ENCODE data around the gene C11orf54.
"Not testable (repeated sequence)": the region's sequence is repeated elsewhere in the genome, so short reads cannot be mapped to it uniquely, and the experiment has no call there.

The C11orf54 gene

DNA sequence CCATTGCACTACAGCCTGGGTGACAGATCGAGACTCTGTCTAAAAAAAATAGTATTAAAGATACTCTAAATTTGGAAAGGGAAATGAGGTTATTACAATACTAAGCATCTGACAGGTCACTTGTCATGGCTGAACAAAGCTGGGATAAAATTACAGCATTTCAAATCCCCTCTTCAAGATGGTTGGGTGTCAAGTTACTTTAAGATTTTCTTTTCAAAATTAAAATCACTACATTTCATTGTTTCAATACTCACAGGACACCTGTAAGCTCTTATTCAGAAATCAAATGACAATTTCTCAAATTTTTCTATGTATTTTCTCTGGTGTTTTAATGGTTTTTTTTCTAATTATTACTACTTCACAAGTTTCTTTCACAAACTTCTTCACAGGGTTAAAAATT is 5.8 kb upstream of the C11orf54 start:
- no peak for DNase-seq

DNA sequence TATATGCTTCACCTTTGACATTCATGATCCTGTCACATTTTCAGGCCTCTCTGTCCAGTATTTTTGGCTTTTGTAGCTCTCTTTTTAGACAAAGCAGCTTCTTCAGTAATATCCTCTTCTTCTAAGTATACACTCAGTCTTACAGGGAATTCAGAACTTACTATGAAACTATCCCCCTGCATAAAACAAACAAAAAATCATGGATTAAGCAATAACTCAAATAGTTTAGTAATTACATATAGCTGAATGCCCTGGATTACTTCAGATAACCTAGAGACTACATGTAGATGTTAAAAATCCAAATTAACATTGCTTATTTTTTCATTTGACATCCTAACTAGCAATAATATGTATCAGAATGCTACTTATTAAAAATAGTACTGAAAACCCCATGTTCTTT is 5.3 kb upstream of the C11orf54 start:
- DNase-seq = no peak

DNA sequence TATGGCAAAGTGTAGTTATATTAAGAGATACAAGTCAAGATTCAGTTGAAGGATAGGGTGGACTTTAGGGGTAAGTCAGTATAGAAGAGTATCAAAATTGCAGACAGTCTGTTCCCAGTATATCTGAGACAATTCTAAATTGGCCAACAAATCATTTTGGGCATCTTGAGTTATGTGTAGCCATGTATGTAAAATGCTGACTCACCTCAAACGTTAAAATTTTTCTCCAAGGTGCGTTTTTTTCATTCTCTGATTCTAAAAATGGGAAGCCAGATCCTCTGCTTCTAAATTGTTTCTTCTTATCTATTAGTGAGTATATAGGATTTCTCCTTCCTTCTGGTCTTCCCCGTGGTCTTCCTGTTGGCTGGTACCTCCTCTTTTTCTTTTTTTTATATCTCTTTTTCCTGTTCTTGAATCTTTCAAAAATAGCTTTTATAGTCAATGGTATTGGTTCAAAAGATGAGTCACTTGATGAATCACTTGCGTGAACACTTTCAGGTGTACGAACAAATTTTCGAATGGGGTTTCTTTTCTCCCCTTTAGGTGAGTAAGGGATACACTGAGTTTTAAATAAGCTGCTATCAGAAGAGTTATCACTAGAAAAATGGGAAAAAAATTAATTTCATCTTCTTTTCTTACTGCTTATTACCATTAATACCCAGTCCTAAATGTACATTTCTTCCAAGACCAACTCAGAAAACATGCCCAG is 3.4 kb upstream of the C11orf54 start:
- DNase-seq = peak; percentile 69

DNA sequence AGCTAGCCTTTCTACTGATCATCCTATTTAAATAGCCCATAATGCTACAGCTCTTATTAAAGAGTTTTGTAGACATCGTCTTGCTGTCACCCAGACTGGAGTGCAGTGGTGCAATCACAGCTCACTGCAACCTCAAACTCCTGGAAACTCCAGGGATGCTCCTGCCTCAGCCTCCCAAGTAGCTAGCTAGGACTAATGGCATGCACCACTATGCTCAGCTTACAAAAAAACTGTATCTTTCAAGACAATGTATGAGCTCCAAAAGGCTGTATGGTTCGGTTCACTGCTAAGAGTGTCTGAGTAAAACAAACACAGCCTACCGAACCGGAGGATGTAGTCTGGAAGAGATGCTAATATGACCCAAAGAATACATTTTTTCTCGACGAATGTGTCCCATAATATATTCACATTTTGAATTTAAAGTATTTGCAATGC is 2.8 kb upstream of the C11orf54 start:
- DNase-seq = no peak

DNA sequence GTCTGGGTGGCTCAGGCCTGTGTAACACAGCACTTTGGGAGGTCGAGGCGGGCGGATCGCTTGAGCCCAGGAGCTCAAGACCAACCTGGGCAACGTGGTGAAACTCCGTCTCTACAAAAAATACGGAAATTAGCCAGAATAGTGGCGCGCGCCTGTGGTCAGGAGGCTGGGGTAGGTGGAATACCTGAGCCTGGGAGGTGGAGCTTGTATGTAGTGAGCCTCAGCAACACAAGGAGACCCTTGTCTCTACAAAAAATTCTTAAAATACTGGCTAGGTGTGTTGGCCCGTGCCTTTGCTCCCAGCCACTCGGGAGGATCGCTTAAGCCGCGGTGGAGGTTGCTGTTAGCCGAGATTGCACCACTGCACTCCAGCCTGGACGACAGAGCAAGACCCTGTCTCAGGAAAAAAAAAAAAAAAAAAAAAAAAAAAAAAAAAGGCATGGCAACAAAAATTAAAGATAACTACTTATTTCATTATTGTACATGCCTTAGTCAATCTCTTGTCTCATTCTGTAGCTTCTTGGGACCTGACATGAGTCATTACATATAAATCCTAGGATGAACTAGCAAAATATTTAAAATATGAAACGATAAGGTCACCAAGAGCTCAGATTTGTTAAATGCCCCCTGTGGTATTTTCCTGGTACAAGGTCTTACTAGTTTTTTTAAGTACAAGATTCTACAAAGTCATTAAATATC is 1.3 kb upstream of the C11orf54 start:
- DNase-seq = peak; percentile 70

DNA sequence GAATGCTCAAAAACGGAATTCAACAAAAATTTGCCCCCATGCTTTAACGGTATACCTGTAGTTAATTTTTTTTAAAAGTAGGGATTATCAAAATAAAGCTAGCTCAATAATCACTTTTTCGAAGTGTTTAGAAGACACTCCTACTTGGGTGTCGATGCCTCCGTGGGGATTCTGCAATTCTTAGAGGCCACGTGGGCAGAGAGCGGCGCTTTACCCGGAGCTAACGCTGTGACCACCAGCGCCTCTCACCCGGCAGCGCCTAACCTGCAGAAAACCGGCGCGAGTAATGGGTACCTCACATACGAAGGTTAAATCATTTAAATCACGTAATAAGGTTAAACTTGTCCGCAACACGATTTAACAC is 760 bp upstream of the C11orf54 start:
- DNase-seq = peak; percentile 75

DNA sequence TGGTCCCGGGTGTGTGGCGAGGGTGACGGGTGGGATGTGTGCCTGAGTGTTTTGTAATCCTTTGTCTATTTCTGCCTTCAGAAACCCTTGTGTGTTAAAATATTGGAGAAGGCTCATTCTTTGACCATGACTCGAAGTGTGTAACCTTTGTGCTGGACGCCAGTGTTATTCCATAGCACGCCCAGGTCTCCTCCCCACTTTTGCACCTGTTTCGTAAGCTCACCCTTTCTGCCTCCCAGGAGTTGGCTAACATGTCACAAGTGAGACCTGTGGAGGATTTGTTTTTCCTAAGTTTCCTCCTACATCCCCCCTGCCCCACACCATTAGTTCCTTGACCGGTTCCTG is 382 bp downstream of the C11orf54 start:
- no peak for DNase-seq

DNA sequence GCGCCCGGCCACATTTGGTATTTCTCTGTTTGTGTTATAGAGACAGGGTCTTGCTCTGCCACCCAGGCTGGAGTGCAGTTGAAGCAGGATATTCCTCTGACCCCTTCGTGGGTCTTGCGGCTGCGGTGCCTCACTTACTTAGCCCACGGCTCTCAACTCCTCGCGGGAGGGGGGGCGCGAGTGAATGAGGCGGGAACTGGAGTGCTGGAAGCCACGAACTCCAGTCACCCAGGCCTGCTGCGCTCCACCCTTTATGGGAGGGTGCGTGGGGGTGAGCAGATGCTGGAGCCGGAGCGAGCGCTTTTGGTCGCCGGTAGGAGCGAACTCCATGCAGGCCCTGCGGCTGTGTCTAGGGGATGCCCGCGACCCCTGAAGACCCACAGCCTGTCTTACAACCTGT is 1.8 kb downstream of the C11orf54 start:
- no peak for DNase-seq

DNA sequence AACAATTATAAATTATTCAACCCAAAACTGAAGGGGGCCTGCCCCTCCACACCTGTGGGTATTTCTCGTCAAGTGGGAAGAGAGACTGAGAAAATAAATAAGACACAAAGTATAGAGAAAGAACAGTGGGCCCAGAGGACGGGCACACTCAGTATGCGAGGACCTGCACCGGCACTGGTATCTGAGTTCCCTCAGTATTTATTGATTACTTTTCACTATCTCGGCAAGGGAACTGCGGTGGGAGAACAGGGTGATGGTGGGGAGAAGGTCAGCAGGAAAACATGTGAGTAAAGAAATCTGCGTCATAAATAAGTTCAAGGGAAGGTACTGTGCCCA is 3.2 kb downstream of the C11orf54 start:
- DNase-seq = no peak

DNA sequence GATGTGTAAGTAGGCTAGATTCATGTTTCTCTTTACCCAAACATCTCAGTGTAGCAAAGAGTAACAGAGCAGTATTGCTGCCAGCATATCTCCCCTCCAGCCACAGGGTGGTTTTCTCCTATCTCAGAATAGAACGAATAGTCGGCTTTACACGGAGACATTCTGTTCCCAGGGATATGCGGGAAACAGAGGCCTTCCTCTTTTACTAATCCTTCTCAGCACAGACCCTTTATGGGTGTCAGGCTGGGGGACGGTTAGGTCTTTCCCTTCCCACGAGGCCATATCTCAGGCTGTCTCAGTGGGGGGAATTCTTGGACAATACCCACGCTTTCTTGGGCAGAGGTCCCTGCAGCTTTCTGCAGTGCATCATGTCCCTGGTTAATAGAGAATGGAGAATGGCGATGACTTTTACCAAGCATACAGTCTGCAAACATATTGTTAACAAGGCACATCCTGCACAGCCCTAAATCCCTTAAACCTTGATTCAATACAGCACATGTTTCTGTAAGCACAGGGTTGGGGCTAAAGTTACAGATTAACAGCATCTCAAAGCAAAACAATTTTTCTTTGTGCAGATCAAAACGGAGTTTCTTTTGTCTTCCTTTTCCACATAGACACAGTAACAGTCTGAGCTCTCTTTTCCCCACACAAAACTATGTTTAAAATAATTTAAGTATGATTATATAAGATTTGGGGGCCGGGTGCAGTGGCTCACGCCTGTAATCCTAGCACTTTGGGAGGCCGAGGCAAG is 3.7 kb downstream of the C11orf54 start:
- not testable (repeated sequence) for DNase-seq

DNA sequence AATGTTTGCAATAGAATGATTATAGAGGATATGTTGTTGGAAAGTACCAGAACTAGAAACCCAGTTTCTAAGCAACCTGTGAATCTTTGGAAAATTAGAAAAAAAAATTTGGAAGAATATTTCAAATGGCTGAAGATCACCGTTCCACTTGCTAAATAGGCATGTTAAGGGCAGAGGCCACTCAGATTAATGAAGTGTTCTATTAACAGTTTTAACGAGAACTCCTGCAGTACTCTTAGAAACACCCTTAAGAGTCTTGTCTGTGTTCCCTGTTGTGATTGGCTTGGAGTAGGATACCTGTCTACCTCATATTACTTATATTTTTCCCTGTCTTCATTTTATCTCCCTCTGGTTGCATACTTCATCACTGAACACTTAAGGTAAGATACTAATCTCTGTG is 4.6 kb downstream of the C11orf54 start:
- DNase-seq = no peak

DNA sequence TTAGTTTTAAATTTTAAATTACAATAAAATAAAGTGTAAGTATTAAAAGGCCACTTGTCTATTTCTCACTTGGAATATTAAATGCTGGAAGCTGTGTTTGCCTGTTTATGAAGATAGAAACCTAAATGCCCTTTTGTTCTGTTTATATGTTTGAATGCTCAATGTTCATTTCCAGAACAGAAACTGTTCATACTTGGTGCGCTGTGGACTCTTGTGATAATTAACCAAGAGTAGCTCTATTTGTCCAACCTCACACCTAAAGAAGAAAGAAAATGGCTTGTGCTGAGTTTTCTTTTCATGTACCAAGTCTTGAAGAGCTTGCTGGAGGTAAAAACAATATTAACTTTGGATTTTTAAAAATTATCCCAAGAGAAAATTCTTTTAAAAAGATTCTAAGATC is 5.7 kb downstream of the C11orf54 start:
- no peak for DNase-seq

DNA sequence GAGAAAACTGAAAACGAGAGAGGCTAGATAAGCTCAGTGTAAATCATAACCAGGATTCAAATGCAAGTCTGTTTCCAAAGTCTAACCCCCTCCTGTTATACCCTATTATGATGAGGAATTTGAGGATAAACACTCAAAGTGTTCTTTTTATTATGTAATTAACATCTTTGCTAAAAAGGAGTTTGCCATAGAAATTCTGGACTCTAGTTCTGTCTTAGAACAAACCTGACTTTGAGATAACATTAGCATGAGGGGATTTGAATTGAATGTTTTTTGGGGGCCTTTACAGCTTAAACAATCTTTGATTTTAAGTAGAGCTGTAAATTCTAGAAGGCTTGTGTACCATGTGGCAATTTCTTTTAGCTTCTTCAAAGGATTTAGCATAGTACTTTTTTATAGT is 9.5 kb downstream of the C11orf54 start:
- DNase-seq = no peak

DNA sequence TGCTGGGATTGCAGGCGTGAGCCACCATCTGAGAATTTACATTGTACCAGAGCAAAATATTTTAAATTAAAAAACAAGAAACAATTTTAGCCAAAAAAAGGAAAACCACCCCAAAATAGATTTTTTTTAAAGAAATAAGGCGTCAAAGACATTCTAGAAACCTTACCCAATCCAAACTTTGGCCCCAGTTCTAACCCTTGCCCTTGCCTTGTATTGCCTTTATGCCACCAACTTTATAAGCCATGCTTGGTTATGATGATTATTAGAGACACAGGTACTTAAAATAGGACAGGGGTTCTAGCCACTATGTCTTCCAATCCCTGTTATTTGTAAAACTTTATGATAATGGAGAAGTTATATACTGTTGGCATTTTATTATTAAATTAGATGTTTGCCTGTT is 11.8 kb downstream of the C11orf54 start:
- no peak for DNase-seq

DNA sequence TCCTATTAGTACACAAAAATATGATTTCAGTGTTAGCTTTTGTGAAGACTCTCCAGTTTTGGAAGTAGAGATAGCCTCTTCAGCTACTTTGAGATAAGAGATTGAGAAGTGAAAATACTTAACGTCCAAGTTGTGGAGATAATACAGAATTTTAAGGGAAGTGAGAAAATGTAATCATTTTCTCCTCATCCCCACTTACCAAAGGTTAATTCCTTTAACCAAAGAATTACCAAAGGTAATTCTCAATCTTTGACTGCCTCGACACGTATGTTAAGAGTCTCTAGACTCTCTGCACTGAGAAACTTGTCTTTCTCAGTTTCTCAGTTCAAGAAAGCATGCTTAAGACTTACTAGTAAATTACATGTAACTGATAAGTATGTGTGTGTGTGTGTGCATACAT is 15.3 kb downstream of the C11orf54 start:
- DNase-seq = no peak

DNA sequence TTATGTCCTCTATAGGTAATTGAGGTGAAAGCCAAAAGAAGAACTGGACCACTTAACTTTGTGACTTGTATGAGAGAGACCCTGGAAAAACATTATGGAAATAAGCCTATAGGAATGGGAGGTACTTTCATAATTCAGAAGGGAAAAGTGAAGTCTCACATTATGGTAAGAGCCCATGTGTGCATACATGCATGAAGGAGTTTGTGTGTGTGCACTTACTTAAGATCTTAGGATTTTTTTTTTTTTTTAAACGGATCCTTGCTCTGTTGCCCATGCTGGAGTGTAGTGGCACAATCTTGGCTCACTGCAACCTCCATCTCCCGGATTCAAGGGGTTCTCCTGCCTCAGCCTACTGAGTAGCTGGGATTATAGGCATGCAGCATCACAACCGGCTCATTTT is 15.8 kb downstream of the C11orf54 start:
- no peak for DNase-seq

DNA sequence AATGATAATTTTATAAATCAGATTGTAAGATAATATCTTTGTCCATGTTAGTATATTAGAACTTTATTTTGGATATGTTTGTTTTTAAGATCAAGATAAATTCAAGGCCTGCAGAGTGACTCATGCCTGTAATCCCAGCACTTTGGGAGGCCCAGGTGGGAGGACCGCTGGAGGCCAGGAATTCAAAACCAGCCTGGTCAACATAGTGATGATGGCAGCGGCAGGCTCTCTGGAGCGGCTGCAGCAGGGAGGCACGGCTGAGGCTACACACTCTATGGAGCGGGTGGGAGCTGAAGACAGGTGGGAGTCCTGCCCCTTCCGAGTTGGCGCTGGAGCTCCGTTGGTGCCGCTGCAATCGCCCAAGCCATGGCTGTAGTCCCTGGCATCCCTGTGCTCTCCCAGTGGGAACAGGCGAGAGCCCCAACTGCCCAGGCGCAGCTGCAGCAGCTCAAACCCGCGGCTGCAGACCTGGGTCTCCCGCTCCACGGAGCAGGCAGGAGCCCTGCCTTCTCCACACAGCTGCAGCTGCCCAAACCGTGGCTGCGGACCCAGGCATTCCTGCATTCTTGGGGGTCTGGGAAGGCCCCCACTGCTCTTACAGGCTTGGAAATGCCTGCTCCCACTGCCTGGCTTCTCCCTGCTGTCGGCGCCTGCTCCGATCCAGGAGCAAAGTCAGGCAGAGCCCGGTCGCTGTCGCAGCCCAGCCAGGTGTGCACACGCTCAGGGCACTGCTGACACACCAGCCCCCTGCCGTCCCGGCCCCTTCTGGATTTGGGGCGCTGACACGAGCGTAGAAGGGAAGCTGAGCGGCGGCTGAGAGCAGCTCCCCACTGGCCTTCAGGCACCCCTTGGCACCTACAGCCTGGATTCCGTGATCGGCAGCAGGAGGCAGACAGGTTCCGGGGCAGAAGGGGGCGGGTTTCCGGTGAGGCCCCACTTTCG is 16.7 kb downstream of the C11orf54 start:
- no peak for DNase-seq

DNA sequence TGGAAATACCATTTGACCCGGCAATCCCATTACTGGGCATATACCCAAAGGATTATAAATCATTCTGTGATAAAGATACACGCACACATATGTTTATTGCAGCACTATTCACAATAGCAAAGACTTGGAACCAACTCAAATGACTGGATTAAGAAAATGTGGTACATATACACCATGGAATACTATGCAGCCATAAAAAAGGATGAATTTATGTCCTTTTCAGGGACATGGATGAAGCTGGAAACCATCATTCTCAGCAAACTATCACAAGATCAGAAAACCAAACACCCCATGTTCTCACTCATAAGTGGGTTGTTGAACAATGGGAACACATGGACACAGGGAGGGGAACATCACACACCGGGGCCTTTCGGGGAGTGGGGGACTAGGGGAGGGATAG is 17.7 kb downstream of the C11orf54 start:
- DNase-seq = not testable (repeated sequence)

DNA sequence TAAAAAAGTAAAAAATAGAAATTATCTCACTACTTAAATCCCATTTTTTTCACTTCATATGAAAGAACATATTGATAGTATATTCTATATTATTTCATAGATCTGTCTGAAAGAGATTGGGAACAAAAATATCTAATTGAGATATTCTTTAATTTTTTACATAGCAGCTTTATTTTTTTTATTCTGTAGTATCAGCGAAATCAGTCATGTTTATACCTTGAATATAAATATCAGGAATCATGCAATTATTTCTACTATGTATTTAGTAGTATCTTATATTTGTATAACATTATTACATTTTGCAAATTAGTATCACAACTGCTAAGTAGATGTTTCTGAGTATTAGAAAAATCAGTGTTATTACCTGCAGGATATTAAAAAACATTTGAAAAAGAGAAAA is 20.4 kb downstream of the C11orf54 start:
- no peak for DNase-seq

DNA sequence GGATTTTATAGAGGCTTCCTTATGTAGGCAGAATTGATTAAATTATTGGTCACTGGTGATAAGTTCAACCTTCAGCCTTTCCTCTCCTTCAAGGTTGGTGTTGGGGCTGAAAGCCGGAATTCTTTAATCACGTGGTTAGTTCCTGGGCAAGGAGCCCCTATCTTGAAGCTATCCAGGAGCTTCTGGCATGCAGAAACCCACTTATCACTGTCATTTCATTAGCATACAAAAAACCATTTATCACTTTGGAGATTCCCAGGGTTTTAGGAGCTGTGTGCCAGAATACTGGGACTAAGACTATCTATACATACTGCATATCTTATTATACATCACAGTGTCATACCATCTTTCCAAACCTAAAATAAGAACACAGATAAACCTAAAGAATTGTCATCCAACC is 24.1 kb downstream of the C11orf54 start:
- no peak for DNase-seq

DNA sequence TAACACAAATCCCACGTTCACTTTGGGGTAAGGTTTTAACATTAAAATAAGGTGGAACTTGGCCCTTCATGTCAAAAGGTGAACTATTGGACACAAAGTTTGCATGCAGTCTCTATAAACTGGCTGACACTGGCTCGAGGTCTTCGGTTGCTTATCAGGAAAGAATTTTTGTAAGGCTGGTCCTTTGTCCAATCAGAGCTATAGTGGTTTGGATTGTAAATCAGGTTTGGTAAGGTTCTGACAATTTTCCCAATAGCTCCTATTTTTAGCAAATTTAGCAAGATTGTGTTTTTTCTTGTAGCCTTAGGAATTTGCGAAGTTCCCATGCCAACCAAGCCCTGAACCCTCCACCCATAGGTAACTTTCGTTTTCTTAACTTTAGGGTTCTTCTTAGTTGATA is 25.0 kb downstream of the C11orf54 start:
- DNase-seq = no peak

DNA sequence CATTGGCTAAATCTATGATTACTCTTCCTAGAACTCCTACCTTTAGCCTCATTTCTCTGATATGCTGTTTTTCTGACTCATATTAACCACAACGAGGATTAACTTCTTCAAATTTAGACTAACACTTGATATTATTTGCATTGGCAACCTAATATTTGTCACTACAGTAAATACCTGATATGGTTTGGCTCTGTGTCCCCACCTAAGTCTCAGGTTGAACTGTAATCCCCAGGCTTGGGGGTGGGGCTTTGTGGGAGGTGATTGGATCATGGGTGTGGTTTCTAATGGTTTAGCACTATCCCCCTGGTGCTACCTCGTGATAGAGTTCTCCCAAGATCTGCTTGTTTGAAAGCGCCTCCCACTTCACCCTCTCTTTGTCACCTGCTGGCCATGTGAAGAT is 25.5 kb downstream of the C11orf54 start:
- DNase-seq = no peak

DNA sequence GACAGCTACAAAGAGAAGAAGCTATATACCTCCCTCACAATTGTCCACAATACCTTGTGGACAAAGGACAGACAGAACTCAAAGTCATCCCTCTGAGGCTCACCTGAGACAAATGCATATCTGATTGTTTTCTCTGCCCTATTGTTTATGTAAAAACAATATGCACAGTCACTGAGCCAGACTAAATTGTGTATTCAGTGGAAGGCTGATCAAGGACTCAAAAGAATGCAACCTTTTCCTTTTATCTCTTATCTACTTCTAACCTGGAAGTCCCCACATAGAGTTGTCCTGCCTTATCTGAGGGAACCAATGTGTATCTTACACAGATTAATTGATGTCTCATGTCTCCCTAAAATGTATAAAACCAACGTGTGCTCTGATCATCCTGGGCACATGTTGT is 28.7 kb downstream of the C11orf54 start:
- no peak for DNase-seq

Data from activated CD4-positive, alpha-beta T cell treated with anti-CD3 and anti-CD28 coated beads, Interleukin-2, Interleukin-6, amounts not matched to agents 100 ng/mL and 50 ng/mL, durations not matched to agents 16 hours and 8 hours (primary cell).